ENCODE results near the gene KIAA1191.
"Not testable (repeated sequence)": the region's sequence is repeated elsewhere in the genome, so short reads cannot be mapped to it uniquely, and the experiment has no call there.

The KIAA1191 gene

DNA sequence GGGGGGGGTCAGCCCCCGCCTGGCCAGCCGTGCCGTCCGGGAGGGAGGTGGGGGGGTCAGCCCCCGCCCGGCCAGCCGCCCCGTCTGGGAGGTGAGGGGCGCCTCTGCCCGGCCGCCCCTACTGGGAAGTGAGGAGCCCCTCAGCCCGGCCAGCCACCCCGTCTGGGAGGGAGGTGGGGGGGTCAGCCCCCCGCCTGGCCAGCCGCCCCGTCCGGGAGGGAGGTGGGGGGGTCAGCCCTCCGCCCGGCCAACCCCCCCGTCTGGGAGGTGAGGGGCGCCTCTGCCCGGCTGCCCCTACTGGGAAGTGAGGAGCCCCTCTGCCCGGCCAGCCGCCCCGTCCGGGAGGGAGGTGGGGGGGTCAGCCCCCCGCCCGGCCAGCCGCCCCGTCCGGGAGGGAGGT lies 56.2 kb downstream of the KIAA1191 start:
- DNase-seq = not testable (repeated sequence)

Measured in NCI-H774 (cell line).